Liver (tissue), 3 donors: ENCODE data around the gene TLNRD1.

Source experiments
- CTCF ChIP-seq: fragments of 150-350 bp; IDR thresholded peaks from 2 replicates; pipeline ENCODE4 v1.5.1; 2017; ENCODE audit warnings: improper control_type of control experiment, low read depth, low read length; ENCODE audit not compliant: missing input control
- EGR1 ChIP-seq, 2 donors: IDR thresholded peaks; 2 replicates each; pipeline ENCODE4 v1.6.1; 2016 to 2018; ENCODE audit warnings: antibody characterized with exemption in 2 of 2, low read depth in 2 of 2
- FOXA1 ChIP-seq: IDR thresholded peaks from 2 replicates; pipeline ENCODE4 v1.6.1; 2016; ENCODE audit warnings: antibody characterized with exemption
- GABPA ChIP-seq, 2 donors: IDR thresholded peaks in 1 of 2; conservative IDR thresholded peaks in 1 of 2; 2 replicates each; pipeline ENCODE4 v1.6.1; 2016; ENCODE audit warnings: antibody characterized with exemption in 2 of 2, mild to moderate bottlenecking in 1 of 2, moderate library complexity in 1 of 2
- REST ChIP-seq: IDR thresholded peaks from 2 replicates; pipeline ENCODE4 v1.6.1; 2016; ENCODE audit warnings: antibody characterized with exemption, mild to moderate bottlenecking
- donor health status: healthy.
- donor health status: healthy.

GRCh38 chr15:80967451-80967850 lies 33.3 kb upstream of the TLNRD1 start:
- no peak for TF ChIP-seq EGR1 (IDR thresholded peaks at IDR 0.05; ENCODE audit: low read depth in 2 of 2)
- TF ChIP-seq CTCF, result no peak
- TF ChIP-seq FOXA1, result no peak
- no peak for TF ChIP-seq REST
- TF ChIP-seq GABPA (IDR thresholded peaks at IDR 0.05 in 1 of 2, conservative IDR thresholded peaks at IDR 0.05 in 1 of 2), result no peak
